Stomach (tissue), 4 donors: ENCODE measurements around the gene MFNG.

Experiments
- EP300 ChIP-seq: sonication (generic); formaldehyde crosslinking; IDR thresholded peaks from one replicate; pipeline ENCODE4 v1.6.1; 2017; ENCODE audit warnings: antibody characterized with exemption
- POLR2A ChIP-seq, 4 donors: fragments of 450-650 bp; IDR thresholded peaks; one replicate each; pipeline ENCODE4 v1.6.1; 2016; ENCODE audit warnings: antibody characterized with exemption in 4 of 4, control low read depth in 2 of 4, mild to moderate bottlenecking in 1 of 4, moderate library complexity in 1 of 4
- POLR2AphosphoS5 ChIP-seq, 3 donors: sonication (generic); formaldehyde crosslinking; IDR thresholded peaks; one replicate each; pipeline ENCODE4 v1.6.1; 2016; ENCODE audit warnings: antibody characterized with exemption in 3 of 3
- TF ChIP-seq, protein P1 (sequence below), 7 experiments: fragments of 450-650 bp in 4 of 7; fragments of 200-600 bp in 3 of 7; sonication (generic) in 3 of 7; IDR thresholded peaks; one replicate each; pipeline ENCODE4 v1.5.1; 2016 to 2019; ENCODE audit warnings: antibody characterized with exemption in 7 of 7, control low read depth in 2 of 7, mild to moderate bottlenecking in 1 of 7

GRCh38 chr22:37518509-37519267 is 32.5 kb upstream of the MFNG start:
- TF ChIP-seq POLR2A (IDR thresholded peaks at IDR 0.05) (no peak), POLR2AphosphoS5 (IDR thresholded peaks at IDR 0.05) (no peak), EP300 (no peak)
- TF ChIP-seq, protein P1, sequence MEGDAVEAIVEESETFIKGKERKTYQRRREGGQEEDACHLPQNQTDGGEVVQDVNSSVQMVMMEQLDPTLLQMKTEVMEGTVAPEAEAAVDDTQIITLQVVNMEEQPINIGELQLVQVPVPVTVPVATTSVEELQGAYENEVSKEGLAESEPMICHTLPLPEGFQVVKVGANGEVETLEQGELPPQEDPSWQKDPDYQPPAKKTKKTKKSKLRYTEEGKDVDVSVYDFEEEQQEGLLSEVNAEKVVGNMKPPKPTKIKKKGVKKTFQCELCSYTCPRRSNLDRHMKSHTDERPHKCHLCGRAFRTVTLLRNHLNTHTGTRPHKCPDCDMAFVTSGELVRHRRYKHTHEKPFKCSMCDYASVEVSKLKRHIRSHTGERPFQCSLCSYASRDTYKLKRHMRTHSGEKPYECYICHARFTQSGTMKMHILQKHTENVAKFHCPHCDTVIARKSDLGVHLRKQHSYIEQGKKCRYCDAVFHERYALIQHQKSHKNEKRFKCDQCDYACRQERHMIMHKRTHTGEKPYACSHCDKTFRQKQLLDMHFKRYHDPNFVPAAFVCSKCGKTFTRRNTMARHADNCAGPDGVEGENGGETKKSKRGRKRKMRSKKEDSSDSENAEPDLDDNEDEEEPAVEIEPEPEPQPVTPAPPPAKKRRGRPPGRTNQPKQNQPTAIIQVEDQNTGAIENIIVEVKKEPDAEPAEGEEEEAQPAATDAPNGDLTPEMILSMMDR (IDR thresholded peaks at IDR 0.05), result no peak
